GM19468 (cell line): ENCODE measurements around the gene LARGE1.
"Not testable (repeated sequence)": the region's sequence is repeated elsewhere in the genome, so short reads cannot be mapped to it uniquely, and the experiment has no call there.

ENCODE experiments used
- ATAC-seq: cut with Tn5 transposase; IDR thresholded peaks from one replicate; pipeline ENCODE4 v1.9.1; 2021; ENCODE audit warnings: mild to moderate bottlenecking, moderate library complexity, moderate number of reproducible peaks; ENCODE audit not compliant: unreplicated experiment; ENCODE audit errors: extremely low read depth

Gene LARGE1

DNA sequence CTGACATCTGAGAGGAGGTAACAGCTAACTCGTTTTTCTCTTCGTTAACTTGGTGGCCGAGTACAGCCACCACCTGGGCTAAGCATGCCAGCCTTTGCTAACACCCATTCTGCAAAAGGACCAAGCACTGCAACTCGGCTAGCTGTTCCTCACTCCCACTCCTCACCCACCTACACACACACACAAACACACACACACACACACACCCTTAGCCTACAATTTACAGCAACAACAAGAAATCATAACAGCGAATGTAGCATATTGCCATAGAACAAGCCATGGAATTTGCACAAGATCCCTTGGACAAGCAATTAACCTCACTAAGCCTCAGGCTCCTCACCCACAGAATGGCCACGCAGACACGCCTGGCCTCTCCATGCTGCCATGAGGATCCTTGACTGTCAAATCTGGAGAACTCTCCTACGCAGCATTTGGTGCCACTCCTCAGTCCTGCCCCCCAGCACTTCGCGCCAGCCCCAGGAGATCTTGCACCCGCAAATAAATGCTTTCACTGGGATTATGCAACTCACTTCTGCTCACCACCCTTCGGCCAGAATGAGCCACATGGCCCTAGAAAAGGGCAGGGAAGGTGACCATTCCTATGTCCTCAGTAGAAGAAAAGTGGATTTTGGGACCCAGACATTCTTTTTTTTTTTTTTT, 58.9 kb downstream of the LARGE1 start:
- ATAC-seq, result no peak

GRCh38 chr22:33860386-33860785, 59.9 kb downstream of the LARGE1 start:
- no peak for ATAC-seq

GRCh38 chr22:33859311-33859710, 61.0 kb downstream of the LARGE1 start:
- ATAC-seq, result no peak

DNA sequence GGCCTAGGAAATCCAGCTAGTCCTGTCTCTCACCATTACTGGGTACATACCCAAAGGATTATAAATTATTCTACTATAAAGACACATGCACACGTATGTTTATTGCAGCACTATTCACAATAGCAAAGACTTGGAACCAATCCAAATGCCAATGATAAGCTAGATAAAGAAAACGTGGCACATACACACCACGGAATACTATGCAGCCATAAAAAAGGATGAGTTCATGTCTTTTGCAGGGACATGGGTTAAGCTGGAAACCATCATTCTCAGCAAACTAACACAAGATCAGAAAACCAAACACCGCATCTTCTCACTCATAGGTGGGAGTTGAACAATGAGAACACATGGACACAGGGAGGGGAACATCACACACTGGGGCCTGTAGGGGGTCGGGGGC, 61.6 kb downstream of the LARGE1 start:
- ATAC-seq, result not testable (repeated sequence)

GRCh38 chr22:33857767-33858166, 62.5 kb downstream of the LARGE1 start:
- ATAC-seq, result not testable (repeated sequence)

DNA sequence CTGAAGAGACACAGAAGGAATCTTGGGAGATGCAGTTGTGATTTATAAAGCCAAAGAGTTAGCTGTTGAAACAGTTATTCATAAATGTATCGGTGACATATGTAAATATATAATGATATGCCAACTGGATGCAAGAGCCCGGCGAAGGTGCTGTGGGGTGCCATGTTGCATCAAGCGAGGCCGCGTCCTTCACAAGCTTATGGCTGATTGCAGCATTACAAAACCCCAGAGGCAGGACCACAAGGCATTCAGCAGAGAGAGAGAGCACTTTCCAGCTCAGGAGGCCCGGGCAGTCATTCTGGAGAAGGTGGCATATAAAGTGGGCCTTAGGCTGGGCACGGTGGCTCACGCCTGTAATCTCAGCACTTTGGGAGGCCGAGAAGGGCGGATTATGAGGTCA, 65.6 kb downstream of the LARGE1 start:
- no peak for ATAC-seq

GRCh38 chr22:33853200-33854097, 66.8 kb downstream of the LARGE1 start:
- no peak for ATAC-seq

DNA sequence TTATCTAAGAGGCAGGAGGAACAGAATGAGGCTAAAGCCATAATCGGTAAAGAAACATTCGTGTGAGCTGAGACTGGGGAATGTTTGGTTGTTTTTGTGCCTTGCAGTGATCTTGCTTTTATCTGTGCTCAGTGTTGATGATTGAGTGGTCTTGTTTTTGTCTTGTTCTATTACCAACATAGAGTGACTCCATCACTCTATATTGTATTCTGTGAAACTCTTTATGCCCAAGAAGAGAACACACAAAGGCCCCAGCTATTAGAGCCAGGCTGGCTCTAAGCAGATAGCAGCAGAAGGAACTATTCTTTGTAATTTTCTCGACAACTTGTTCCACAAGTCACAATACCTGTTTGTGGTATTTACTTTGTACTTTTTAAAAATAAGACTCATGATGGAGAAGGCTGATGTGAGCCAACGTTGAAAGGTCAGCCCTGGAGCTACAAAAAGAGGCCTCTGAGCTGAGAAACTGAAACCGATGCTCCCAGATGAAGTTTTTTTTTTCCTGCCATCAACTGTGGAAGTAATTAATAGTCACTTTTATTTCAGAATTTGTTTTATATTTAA, 68.4 kb downstream of the LARGE1 start:
- no peak for ATAC-seq

- no peak for ATAC-seq
Measured at GRCh38 chr22:33851240-33851639, 69.0 kb downstream of the LARGE1 start.

DNA sequence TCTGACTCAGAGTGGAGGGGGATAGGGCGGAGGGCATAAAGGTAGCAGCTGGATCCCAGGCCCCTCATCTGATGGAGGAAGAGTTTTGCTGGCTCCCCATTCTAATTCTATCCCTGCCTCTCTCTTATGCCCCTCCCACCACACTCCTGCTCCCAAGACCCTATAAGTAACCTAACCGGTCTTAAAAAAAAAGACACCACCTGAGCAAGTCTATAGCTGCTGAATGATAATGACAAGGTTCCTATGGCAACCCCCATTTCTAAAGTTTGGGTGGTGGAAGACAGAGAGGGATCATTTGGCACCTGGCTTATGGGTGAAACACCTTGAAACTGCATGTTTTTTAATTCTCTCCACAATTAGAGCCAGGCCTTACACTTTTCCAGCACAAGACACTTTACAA, 69.6 kb downstream of the LARGE1 start:
- no peak for ATAC-seq

- no peak for ATAC-seq
Measured at GRCh38 chr22:33850193-33850592, 70.1 kb downstream of the LARGE1 start.

- ATAC-seq, result no peak
Measured at GRCh38 chr22:33848251-33848650, 72.0 kb downstream of the LARGE1 start.

DNA sequence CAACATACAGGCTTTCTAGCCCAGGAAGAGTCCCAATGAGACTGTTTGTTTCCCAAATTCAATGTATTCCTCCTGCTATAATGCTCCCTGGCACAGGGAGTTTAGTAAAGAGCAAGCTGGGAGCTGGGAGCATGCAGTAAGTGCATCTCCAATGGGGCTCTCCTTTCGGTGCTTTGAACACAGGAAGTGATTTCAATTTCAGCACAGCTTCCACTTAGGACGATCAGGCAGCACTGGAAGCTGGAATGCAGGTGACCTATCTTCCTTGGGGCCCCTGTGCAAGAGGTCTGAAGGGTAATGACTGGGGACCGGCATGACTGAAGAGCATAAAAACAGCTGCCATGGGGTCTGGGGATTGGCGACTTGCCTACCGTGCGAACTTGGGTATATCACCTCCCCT, 76.0 kb downstream of the LARGE1 start:
- no peak for ATAC-seq

GRCh38 chr22:33842421-33843094, 77.7 kb downstream of the LARGE1 start:
- no peak for ATAC-seq

DNA sequence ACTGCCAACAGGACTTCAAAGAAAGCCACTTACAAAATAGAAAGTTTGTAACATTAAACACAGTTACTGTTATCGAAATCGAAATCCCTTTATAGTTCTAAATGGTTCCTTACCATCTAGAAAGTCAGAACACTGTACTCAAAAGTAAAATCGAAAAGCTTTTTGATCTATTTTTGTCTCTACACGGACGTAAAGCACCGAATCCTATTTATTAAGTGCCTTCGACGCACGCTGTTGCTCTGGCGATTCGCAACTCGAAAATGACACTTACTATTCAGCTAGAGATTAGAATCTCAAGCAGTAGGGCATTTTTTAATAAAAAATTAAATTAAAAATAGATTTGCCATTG, 78.3 kb downstream of the LARGE1 start:
- ATAC-seq, result no peak

- ATAC-seq, result no peak
Measured at GRCh38 chr22:33841281-33842005, 78.8 kb downstream of the LARGE1 start.

DNA sequence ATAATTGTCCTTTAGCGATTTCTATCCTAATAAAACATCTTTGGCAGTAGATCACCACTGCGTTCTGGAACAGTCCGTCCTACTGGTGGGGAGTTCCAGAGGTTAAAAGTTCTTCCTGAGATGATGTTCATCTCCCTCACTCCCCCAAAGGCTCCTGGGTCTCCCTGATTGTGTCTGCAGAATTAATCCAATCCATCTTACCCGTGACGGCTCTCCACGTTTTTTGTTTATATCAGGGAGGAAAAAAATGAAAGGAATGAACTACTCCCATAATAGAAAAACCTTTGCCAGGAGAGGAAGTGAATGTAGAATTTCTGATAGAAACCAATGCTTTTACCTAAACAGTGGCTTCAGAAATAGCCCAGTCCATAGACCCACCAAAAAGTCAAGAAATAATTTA, 81.6 kb downstream of the LARGE1 start:
- ATAC-seq, result no peak

GRCh38 chr22:33837826-33838225, 82.5 kb downstream of the LARGE1 start:
- no peak for ATAC-seq

- ATAC-seq, result no peak
Measured at GRCh38 chr22:33835265-33835664, 85.0 kb downstream of the LARGE1 start.

DNA sequence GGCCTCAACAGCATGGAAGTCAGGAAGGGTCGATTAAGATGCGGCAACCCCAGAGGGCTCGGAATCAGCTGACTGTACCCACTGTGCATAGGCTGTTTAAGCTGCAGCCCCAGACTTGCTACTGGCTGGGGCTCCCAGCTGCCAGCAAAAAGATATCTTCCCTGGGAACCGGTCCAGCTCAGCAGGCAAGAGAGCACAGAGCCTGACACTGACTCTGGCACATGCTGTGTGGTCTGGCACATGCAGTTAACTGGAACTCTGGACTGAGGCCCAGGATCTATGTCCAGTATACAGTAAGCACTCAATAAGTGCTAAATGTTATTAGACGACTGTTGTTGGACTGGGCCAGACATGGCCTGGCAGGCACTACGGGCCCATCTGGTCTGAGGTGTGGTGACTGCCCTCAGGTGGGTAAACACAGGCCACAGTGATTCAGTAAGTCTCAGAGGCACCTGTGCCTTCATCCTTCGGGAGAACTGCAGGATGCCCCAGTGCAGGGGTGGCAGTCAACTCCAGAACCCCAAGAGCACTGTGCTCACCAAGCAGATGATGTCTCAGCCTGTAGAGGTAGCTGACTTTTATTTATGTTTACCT, 87.6 kb downstream of the LARGE1 start:
- no peak for ATAC-seq
